GM21515 (cell line): ENCODE data around the gene CDYL2.
"Not testable (repeated sequence)": the region's sequence is repeated elsewhere in the genome, so short reads cannot be mapped to it uniquely, and the experiment has no call there.

Experiments used
- ATAC-seq: cut with Tn5 transposase; IDR thresholded peaks from one replicate; pipeline ENCODE4 v1.9.1; 2021; ENCODE audit not compliant: unreplicated experiment

Gene CDYL2

GRCh38 chr16:80746231-80746630 is 58.2 kb downstream of the CDYL2 start:
- no peak for ATAC-seq

GRCh38 chr16:80744856-80745255 is 59.5 kb downstream of the CDYL2 start:
- no peak for ATAC-seq

GRCh38 chr16:80743772-80744171 is 60.6 kb downstream of the CDYL2 start:
- ATAC-seq: no peak

GRCh38 chr16:80743273-80743672 is 61.1 kb downstream of the CDYL2 start:
- ATAC-seq: no peak

DNA sequence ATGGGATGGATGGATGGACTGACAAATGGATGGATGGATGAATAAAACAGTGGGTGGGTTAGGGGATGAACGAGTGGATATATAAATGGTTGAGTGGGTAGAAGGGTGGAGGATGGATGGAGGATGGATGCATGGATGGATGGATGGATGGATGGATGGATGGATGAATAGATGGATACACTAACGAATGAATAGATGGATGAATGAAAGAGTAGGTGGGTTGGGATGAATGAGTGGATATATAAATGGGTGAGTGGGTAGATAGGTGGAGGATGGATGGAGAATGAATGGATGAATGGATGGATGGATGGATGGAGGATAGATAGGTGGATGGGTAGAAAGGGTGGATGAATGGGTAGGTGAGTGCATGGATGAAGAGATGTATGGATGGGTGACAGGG is 62.1 kb downstream of the CDYL2 start:
- no peak for ATAC-seq

DNA sequence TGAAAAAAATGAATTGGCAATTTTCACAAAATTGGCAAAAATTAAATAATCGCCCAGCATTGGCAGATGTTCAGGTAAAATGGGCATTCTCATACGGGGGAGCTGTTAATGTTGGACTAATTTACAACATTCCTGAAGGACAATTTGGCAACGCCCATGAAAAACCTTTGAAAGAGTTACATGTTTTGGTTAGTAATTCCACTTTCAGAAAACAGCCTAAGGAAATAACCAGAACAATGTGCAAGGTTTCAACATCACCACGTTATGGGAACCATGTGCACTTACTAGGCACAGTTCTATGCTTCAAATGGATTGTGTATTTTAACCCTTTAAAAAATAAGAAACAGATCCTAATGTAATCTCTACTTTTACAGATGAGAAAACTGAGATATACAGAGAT is 62.7 kb downstream of the CDYL2 start:
- ATAC-seq: no peak

- no peak for ATAC-seq
Measured at GRCh38 chr16:80739523-80739922, 64.9 kb downstream of the CDYL2 start.

- ATAC-seq: no peak
Measured at GRCh38 chr16:80738521-80738920, 65.9 kb downstream of the CDYL2 start.

- ATAC-seq: no peak
Measured at GRCh38 chr16:80735846-80736245, 68.6 kb downstream of the CDYL2 start.

DNA sequence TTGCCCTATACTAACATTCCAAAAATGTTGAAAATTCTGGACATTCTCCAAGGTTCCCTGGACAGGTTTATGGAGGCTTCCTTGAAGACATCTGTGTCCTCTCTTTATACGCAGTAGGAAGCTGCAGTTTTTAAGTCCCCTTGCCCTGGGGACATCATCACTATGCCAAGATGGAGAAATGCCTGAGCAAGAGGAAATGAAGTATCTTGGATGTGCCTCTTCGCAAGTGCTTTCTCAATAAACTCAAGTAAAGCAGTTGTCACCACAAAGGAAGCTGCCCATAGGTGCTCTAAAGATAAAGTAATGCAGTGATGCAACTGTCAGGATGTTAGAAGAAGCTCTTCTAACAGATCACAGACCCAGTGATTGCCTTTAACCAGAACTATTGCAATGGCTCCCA is 71.0 kb downstream of the CDYL2 start:
- no peak for ATAC-seq

- ATAC-seq: no peak
Measured at GRCh38 chr16:80731915-80732314, 72.5 kb downstream of the CDYL2 start.

- not testable (repeated sequence) for ATAC-seq
Measured at GRCh38 chr16:80727066-80727763, 77.2 kb downstream of the CDYL2 start.

DNA sequence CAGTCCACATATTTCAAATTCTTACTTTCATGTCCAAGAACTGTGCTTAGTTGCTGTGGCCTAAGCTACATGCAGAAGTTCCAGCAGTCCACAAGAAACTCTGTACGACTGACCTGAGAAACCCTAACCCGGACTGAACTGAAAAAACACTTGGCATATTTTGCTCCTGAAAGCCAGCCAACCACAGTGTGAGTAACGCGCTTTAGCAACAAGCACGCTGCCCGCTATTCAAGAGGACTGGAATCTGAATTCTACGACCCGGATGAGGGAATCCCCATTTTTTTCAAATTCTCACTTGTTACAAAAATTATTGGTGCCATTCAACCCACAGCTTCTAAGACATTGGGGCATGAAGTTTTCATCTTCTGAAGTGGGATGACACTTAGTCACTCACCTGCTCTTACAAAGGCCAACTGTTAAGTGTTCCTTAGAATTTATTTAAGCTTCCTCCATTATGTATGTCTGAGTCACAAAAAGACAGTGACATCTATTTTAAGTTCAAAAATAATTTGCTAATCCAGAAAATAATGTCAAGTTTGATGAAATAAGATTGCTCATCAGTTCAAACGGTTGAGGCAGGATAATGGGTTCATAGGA is 78.7 kb downstream of the CDYL2 start:
- no peak for ATAC-seq

- no peak for ATAC-seq
Measured at GRCh38 chr16:80723981-80724380, 80.4 kb downstream of the CDYL2 start.

- ATAC-seq: no peak
Measured at GRCh38 chr16:80723091-80723490, 81.3 kb downstream of the CDYL2 start.

GRCh38 chr16:80720804-80721371 is 83.5 kb downstream of the CDYL2 start:
- no peak for ATAC-seq

- ATAC-seq: peak; percentile 53
Measured at GRCh38 chr16:80719573-80719972, 84.8 kb downstream of the CDYL2 start.

- no peak for ATAC-seq
Measured at GRCh38 chr16:80718480-80719220, 85.7 kb downstream of the CDYL2 start.

GRCh38 chr16:80717611-80718010 is 86.8 kb downstream of the CDYL2 start:
- no peak for ATAC-seq

- no peak for ATAC-seq
Measured at GRCh38 chr16:80716564-80717139, 87.7 kb downstream of the CDYL2 start.

- no peak for ATAC-seq
Measured at GRCh38 chr16:80711406-80711805, 93.0 kb downstream of the CDYL2 start.

DNA sequence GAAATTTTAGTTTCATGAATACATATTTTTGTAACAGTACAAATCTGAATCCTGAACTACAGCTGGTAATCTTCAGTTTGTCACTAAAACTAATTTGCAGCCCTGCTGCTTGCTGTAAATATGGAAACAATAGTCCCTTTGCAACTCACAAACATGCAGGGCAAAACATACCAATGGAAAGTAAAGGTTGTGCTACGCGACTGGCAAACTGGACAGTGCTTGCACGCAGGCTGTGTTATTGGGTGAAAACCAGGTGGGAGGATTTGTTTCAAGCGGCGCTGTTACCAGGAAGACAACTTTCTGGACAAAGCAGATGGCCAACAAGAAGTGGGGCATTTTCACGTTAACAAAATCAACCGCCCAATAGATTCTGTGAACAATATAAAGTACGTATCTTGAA is 93.5 kb downstream of the CDYL2 start:
- no peak for ATAC-seq
